H9 (cell line): Measurements from ENCODE around the gene POU2F1. TPM values are rescaled to one million over a fixed set of nuclear protein-coding genes. Genes with fewer than 3 reads are reported as not detected.

Experiments used
- DNase-seq: peaks from one replicate; pipeline ENCODE4 v3.0.0-alpha.2; 2017
- H2AFZ ChIP-seq: one replicate; pipeline ENCODE4 v1.6.1; 2013; ENCODE audit warnings: mild to moderate bottlenecking, low read length, control low read depth, moderate library complexity
- H2AK5ac ChIP-seq: 2 replicates; pipeline ENCODE4 v1.6.1; 2013; ENCODE audit warnings: low read length, control low read depth, mixed read lengths; ENCODE audit not compliant: insufficient read length
- H2BK120ac ChIP-seq: one replicate; pipeline ENCODE4 v1.6.1; 2013; ENCODE audit warnings: low read depth, mild to moderate bottlenecking, low read length, control low read depth, inconsistent platforms; ENCODE audit not compliant: poor library complexity, severe bottlenecking
- H2BK12ac ChIP-seq: 2 replicates; pipeline ENCODE4 v1.6.1; 2013; ENCODE audit warnings: low read length, control low read depth, mixed read lengths, low read depth; ENCODE audit not compliant: insufficient read length
- H2BK15ac ChIP-seq: 2 replicates; pipeline ENCODE4 v1.6.1; 2013; ENCODE audit warnings: low read depth, low read length, control low read depth
- H2BK20ac ChIP-seq: one replicate; pipeline ENCODE4 v1.6.1; 2013; ENCODE audit warnings: low read depth, mild to moderate bottlenecking, low read length, control low read depth, inconsistent platforms; ENCODE audit not compliant: poor library complexity, severe bottlenecking
- H2BK5ac ChIP-seq: 2 replicates; pipeline ENCODE4 v1.6.1; 2013; ENCODE audit warnings: low read length, control low read depth, mixed read lengths; ENCODE audit not compliant: insufficient read length
- H3K14ac ChIP-seq: 2 replicates; pipeline ENCODE4 v1.6.1; 2013; ENCODE audit warnings: low read length, control low read depth; ENCODE audit not compliant: insufficient read depth
- H3K18ac ChIP-seq: 2 replicates; pipeline ENCODE4 v1.6.1; 2013; ENCODE audit warnings: low read depth, mild to moderate bottlenecking, mixed read lengths, low read length, control low read depth; ENCODE audit not compliant: insufficient read length
- H3K23ac ChIP-seq: 2 replicates; pipeline ENCODE4 v1.6.1; 2013; ENCODE audit warnings: low read length, control low read depth, mixed read lengths, low read depth; ENCODE audit not compliant: insufficient read length
- H3K23me2 ChIP-seq: 2 replicates; pipeline ENCODE4 v1.6.1; 2013; ENCODE audit warnings: low read depth, mild to moderate bottlenecking, mixed read lengths, low read length, control low read depth; ENCODE audit not compliant: insufficient read length, poor library complexity, severe bottlenecking
- H3K27ac ChIP-seq: 2 replicates; pipeline ENCODE4 v1.5.1; 2013; ENCODE audit warnings: low read length, control low read depth, mixed read lengths, low read depth; ENCODE audit not compliant: insufficient read length
- H3K27me3 ChIP-seq: 2 replicates; pipeline ENCODE4 v1.6.1; 2013; ENCODE audit warnings: low read length, control low read depth, inconsistent platforms; ENCODE audit not compliant: insufficient read depth
- H3K4ac ChIP-seq: 2 replicates; pipeline ENCODE4 v1.6.1; 2013; ENCODE audit warnings: low read depth, mild to moderate bottlenecking, control low read depth, inconsistent platforms, low read length, moderate library complexity
- H3K4me1 ChIP-seq: 2 replicates; pipeline ENCODE4 v1.6.1; 2013; ENCODE audit warnings: low read length, control low read depth, inconsistent platforms; ENCODE audit not compliant: insufficient read depth
- H3K4me2 ChIP-seq: 2 replicates; pipeline ENCODE4 v1.6.1; 2013; ENCODE audit warnings: low read length, control low read depth, mixed read lengths; ENCODE audit not compliant: insufficient read length, insufficient read depth
- H3K56ac ChIP-seq: 2 replicates; pipeline ENCODE4 v1.6.1; 2013; ENCODE audit warnings: low read depth, mild to moderate bottlenecking, mixed read lengths, low read length, control low read depth; ENCODE audit not compliant: insufficient read length
- H3K79me1 ChIP-seq: 2 replicates; pipeline ENCODE4 v1.6.1; 2013; ENCODE audit warnings: low read depth, mild to moderate bottlenecking, moderate library complexity, low read length, control low read depth, inconsistent platforms; ENCODE audit not compliant: insufficient read depth, poor library complexity, severe bottlenecking
- H3K79me2 ChIP-seq: 2 replicates; pipeline ENCODE4 v1.6.1; 2013; ENCODE audit warnings: low read length, control low read depth, inconsistent platforms; ENCODE audit not compliant: insufficient read depth
- H3K9ac ChIP-seq: 2 replicates; pipeline ENCODE4 v1.6.1; 2013; ENCODE audit warnings: low read length, control low read depth, mixed read lengths; ENCODE audit not compliant: insufficient read length; ENCODE audit errors: extremely low read depth
- H3K9me3 ChIP-seq: one replicate; pipeline ENCODE4 v1.6.1; 2013; ENCODE audit warnings: low read depth, low read length, inconsistent platforms; ENCODE audit not compliant: control insufficient read depth
- H3T11ph ChIP-seq: one replicate; pipeline ENCODE4 v1.6.1; 2013; ENCODE audit warnings: mild to moderate bottlenecking, low read length, control low read depth, inconsistent platforms
- H4K20me1 ChIP-seq: one replicate; pipeline ENCODE4 v1.6.1; 2013; ENCODE audit not compliant: control insufficient read depth, insufficient read length, insufficient read depth
- H4K5ac ChIP-seq: 2 replicates; pipeline ENCODE4 v1.6.1; 2013; ENCODE audit warnings: low read depth, mild to moderate bottlenecking, mixed read lengths, low read length, control low read depth; ENCODE audit not compliant: insufficient read length
- H4K8ac ChIP-seq: replicated peaks from 2 replicates; pipeline ENCODE4 v1.6.1; 2013; ENCODE audit warnings: low read length, control low read depth, mixed read lengths, low read depth; ENCODE audit not compliant: insufficient read length
- H4K91ac ChIP-seq: 2 replicates; pipeline ENCODE4 v1.6.1; 2013; ENCODE audit warnings: low read depth, mild to moderate bottlenecking, moderate library complexity, mixed read lengths, low read length, control low read depth; ENCODE audit not compliant: insufficient read length
- H3K27ac Mint-ChIP-seq, 3 experiments: 2 replicates in 2 of 3; 3 replicates in 1 of 3; pipeline ENCODE4 v1.8.0; 2020 to 2021; ENCODE audit warnings: mixed read lengths in 3 of 3, mild to moderate bottlenecking in 1 of 3, moderate library complexity in 1 of 3
- H3K27me3 Mint-ChIP-seq: 2 replicates; pipeline ENCODE4 v1.8.0; 2021; ENCODE audit warnings: low read depth, mild to moderate bottlenecking, moderate library complexity, mixed read lengths
- H3K36me3 Mint-ChIP-seq, 3 experiments: 2 replicates in 2 of 3; 3 replicates in 1 of 3; pipeline ENCODE4 v1.8.0; 2020 to 2021; ENCODE audit warnings: low read depth in 3 of 3, mixed read lengths in 3 of 3; ENCODE audit not compliant: insufficient read depth in 1 of 3
- H3K4me1 Mint-ChIP-seq, 2 experiments: 2 replicates each; pipeline ENCODE4 v1.8.0; 2020; ENCODE audit warnings: mixed read lengths in 2 of 2
- H3K4me3 Mint-ChIP-seq, 2 experiments: 2 replicates in 1 of 2; 3 replicates in 1 of 2; pipeline ENCODE4 v1.8.0; 2020 to 2021; ENCODE audit warnings: mild to moderate bottlenecking in 2 of 2, mixed read lengths in 2 of 2, moderate library complexity in 1 of 2
- H3K9me3 Mint-ChIP-seq, 2 experiments: 2 replicates in 1 of 2; 3 replicates in 1 of 2; pipeline ENCODE4 v1.8.0; 2020; ENCODE audit warnings: mild to moderate bottlenecking in 2 of 2, mixed read lengths in 2 of 2, moderate library complexity in 1 of 2
- CTCF ChIP-seq: fragments of 200-600 bp; sonication (generic); conservative IDR thresholded peaks from 3 replicates; pipeline ENCODE4 v1.8.0; 2021; ENCODE audit warnings: antibody characterized with exemption, mild to moderate bottlenecking
- WGBS: extraction: QIAGEN DNeasy Blood & Tissue Kit; methylation state at CpG from one replicate; pipeline ENCODE4 v1.1.7; 2013; ENCODE audit warnings: missing lambda C conversion rate, low lambda C conversion rate, mixed read lengths; ENCODE audit not compliant: insufficient read length; ENCODE audit errors: extremely low coverage; 5-methylcytosine and 5-hydroxymethylcytosine counted together
- total RNA-seq: library from RNA; stranded (reverse); gene quantifications from 2 replicates; pipeline ENCODE4 v1.2.1, GENCODE V29; 2021

POU2F1 gene
- total RNA-seq, 1 experiment from 2014 or later = 62.5 TPM

- no peak overlapping the region for H3K27ac ChIP-seq
- H3K9me3 ChIP-seq = no peaks in the 10 kb centered on the region
- no peak overlapping the region for H2BK20ac ChIP-seq
- no peak overlapping the region for H3T11ph ChIP-seq
- H4K91ac ChIP-seq = no peak overlapping the region
- H2BK12ac ChIP-seq = no peak overlapping the region
- H3K4me1 Mint-ChIP-seq = peaks cover 0 to 5% of the 10 kb centered on the region in 2 experiments; a peak in 1 of 4 replicates
- no peaks in the 10 kb centered on the region for H3K23me2 ChIP-seq
- H3K4me2 ChIP-seq = no peak overlapping the region
- no peak overlapping the region for H4K5ac ChIP-seq
- DNase-seq = no peak
- H3K18ac ChIP-seq = no peak overlapping the region
- H3K4me1 ChIP-seq = no peaks in the 10 kb centered on the region
- H3K4me3 Mint-ChIP-seq = no peak overlapping the region
- H3K27me3 ChIP-seq = no peaks in the 10 kb centered on the region
- no peak overlapping the region for H3K4ac ChIP-seq
- H3K27me3 Mint-ChIP-seq = no peaks in the 10 kb centered on the region
- no peak overlapping the region for H2AK5ac ChIP-seq
- no peak overlapping the region for H3K56ac ChIP-seq
- no peak for TF ChIP-seq CTCF
- H3K14ac ChIP-seq = no peak overlapping the region
- H3K36me3 Mint-ChIP-seq = peaks cover 6 to 32% (median 18%) of the 10 kb centered on the region in 3 experiments; a peak in 6 of 7 replicates
- no peaks in the 10 kb centered on the region for H3K9me3 Mint-ChIP-seq
- H3K79me2 ChIP-seq = no peaks in the 10 kb centered on the region
- no peak overlapping the region for H2AFZ ChIP-seq
- no peaks in the 10 kb centered on the region for H4K20me1 ChIP-seq
- no peak overlapping the region for H2BK120ac ChIP-seq
- H2BK15ac ChIP-seq = no peak overlapping the region
- no peak overlapping the region for H4K8ac ChIP-seq
- H2BK5ac ChIP-seq = no peak overlapping the region
- no peak overlapping the region for H3K27ac Mint-ChIP-seq
- H3K23ac ChIP-seq = no peak overlapping the region
- WGBS = no CpG with 5 or more reads among the region's 7 CpGs
- no peaks in the 10 kb centered on the region for H3K79me1 ChIP-seq
- H3K9ac ChIP-seq = no peak overlapping the region
Measured at GRCh38 chr1:167392200-167392696, 171.6 kb downstream of the POU2F1 start.
